Testis (tissue), 2 donors: ENCODE measurements around the gene CEP85.

ENCODE experiments used
- POLR2A ChIP-seq: fragments of 450-650 bp; IDR thresholded peaks from one replicate; pipeline ENCODE4 v1.6.1; 2017; ENCODE audit warnings: antibody characterized with exemption, mild to moderate bottlenecking, moderate library complexity
- TF ChIP-seq, protein P1 (sequence below), 3 experiments: fragments of 450-650 bp in 2 of 3; fragments of 200-600 bp in 1 of 3; sonication (generic) in 1 of 3; IDR thresholded peaks; one replicate each; pipeline ENCODE4 v1.5.1; 2016 to 2019; ENCODE audit warnings: antibody characterized with exemption in 3 of 3, mild to moderate bottlenecking in 2 of 3, moderate library complexity in 1 of 3

GRCh38 chr1:26225033-26225831 lies 8.8 kb upstream of the CEP85 start:
- TF ChIP-seq, protein P1, sequence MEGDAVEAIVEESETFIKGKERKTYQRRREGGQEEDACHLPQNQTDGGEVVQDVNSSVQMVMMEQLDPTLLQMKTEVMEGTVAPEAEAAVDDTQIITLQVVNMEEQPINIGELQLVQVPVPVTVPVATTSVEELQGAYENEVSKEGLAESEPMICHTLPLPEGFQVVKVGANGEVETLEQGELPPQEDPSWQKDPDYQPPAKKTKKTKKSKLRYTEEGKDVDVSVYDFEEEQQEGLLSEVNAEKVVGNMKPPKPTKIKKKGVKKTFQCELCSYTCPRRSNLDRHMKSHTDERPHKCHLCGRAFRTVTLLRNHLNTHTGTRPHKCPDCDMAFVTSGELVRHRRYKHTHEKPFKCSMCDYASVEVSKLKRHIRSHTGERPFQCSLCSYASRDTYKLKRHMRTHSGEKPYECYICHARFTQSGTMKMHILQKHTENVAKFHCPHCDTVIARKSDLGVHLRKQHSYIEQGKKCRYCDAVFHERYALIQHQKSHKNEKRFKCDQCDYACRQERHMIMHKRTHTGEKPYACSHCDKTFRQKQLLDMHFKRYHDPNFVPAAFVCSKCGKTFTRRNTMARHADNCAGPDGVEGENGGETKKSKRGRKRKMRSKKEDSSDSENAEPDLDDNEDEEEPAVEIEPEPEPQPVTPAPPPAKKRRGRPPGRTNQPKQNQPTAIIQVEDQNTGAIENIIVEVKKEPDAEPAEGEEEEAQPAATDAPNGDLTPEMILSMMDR (IDR thresholded peaks at IDR 0.05): no peak
- no peak for TF ChIP-seq POLR2A
